PFSK-1 (cell line): ENCODE data around the gene MAP6D1.

Experiments used
- FOXP2 ChIP-seq: optimal IDR thresholded peaks from 2 replicates; pipeline ENCODE3; 2011; ENCODE audit warnings: borderline replicate concordance, control low read depth, inconsistent platforms; ENCODE audit not compliant: insufficient read depth; ENCODE audit errors: extremely low read length, extremely low read depth
- POLR2AphosphoS5 ChIP-seq: IDR thresholded peaks from 2 replicates; pipeline ENCODE4 v1.6.1; 2012; ENCODE audit warnings: low read depth, mild to moderate bottlenecking, control low read depth, low read length, moderate library complexity
- REST ChIP-seq, 2 experiments: IDR thresholded peaks; 2 replicates each; pipeline versions ENCODE4 v1.6.1 to v1.8.0; 2011 to 2012; ENCODE audit warnings: low read depth in 2 of 2, low read length in 2 of 2, control low read depth in 1 of 2, inconsistent platforms in 1 of 2, mild to moderate bottlenecking in 1 of 2, moderate library complexity in 1 of 2; ENCODE audit not compliant: insufficient read depth in 1 of 2
- SIN3A ChIP-seq: IDR thresholded peaks from 2 replicates; pipeline ENCODE4 v1.6.1; 2012; ENCODE audit warnings: mild to moderate bottlenecking, low read length, moderate library complexity, borderline replicate concordance; ENCODE audit not compliant: insufficient read depth
- TAF1 ChIP-seq: IDR thresholded peaks from 2 replicates; pipeline ENCODE4 v1.6.1; 2012; ENCODE audit warnings: low read length, control low read depth, borderline replicate concordance; ENCODE audit not compliant: insufficient read depth

- TF ChIP-seq FOXP2 (no peak), REST (IDR thresholded peaks at IDR 0.05; ENCODE audit: insufficient read depth in 1 of 2, low read depth in 2 of 2, low read length in 2 of 2) (no peak), POLR2AphosphoS5 (no peak), TAF1 (no peak), SIN3A (no peak)
These were observed 13.7 kb downstream of the MAP6D1 start for GRCh38 chr3:183811638-183812037.
